ENCODE results near the gene OCA2. TPM values are rescaled to one million over a fixed set of nuclear protein-coding genes. Genes with fewer than 3 reads are reported as not detected.

Gene OCA2
- polyA plus RNA-seq, 1 donor from 2014 or later: 0.97 TPM

DNA sequence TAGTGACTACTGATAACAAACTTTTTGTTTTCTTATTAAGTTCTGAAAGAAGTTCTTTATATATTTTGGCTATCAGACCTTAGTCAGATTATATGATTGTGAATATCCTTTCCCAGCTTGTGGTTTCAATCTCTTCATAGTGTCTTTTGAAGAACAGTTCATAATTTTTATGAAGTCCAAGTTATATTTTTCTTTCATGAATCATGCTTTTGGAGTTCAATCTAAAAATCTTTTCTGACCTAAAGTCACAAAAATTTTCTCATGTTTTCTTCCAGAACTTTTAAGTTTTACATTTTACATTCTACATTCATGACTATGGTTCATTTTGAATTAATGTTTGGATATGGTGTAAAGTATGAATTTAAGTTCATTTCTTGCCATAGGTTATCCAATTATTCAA, 34.2 kb upstream of the OCA2 start:
- H3F3A ChIP-seq (ENCODE audit: insufficient read depth, low read length, poor library complexity, severe bottlenecking): no peaks in the 10 kb centered on the region
- H3K27me3 ChIP-seq (ENCODE audit: insufficient read depth, low read depth, low read length): no peaks in the 10 kb centered on the region
- no peak overlapping the region for H3K9ac ChIP-seq (ENCODE audit: low read length)
- no peak for TF ChIP-seq EZH2 (IDR thresholded peaks at IDR 0.05; ENCODE audit: borderline replicate concordance, insufficient read depth, low read length, poor library complexity, severe bottlenecking)
- TF ChIP-seq RAD21 (conservative IDR thresholded peaks at IDR 0.05): no peak
- TF ChIP-seq CTCF (IDR thresholded peaks at IDR 0.05; ENCODE audit: poor library complexity, severe bottlenecking): no peak
- TF ChIP-seq, protein P1, sequence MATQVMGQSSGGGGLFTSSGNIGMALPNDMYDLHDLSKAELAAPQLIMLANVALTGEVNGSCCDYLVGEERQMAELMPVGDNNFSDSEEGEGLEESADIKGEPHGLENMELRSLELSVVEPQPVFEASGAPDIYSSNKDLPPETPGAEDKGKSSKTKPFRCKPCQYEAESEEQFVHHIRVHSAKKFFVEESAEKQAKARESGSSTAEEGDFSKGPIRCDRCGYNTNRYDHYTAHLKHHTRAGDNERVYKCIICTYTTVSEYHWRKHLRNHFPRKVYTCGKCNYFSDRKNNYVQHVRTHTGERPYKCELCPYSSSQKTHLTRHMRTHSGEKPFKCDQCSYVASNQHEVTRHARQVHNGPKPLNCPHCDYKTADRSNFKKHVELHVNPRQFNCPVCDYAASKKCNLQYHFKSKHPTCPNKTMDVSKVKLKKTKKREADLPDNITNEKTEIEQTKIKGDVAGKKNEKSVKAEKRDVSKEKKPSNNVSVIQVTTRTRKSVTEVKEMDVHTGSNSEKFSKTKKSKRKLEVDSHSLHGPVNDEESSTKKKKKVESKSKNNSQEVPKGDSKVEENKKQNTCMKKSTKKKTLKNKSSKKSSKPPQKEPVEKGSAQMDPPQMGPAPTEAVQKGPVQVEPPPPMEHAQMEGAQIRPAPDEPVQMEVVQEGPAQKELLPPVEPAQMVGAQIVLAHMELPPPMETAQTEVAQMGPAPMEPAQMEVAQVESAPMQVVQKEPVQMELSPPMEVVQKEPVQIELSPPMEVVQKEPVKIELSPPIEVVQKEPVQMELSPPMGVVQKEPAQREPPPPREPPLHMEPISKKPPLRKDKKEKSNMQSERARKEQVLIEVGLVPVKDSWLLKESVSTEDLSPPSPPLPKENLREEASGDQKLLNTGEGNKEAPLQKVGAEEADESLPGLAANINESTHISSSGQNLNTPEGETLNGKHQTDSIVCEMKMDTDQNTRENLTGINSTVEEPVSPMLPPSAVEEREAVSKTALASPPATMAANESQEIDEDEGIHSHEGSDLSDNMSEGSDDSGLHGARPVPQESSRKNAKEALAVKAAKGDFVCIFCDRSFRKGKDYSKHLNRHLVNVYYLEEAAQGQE (IDR thresholded peaks at IDR 0.05; ENCODE audit: borderline replicate concordance): no peak
- TF ChIP-seq SMC3 (conservative IDR thresholded peaks at IDR 0.05; ENCODE audit: poor library complexity): no peak
- TF ChIP-seq EP300 (conservative IDR thresholded peaks at IDR 0.05; ENCODE audit: poor library complexity, severe bottlenecking): no peak
- TF ChIP-seq POLR2AphosphoS5 (IDR thresholded peaks at IDR 0.05): no peak
- no peak for TF ChIP-seq MXI1 (conservative IDR thresholded peaks at IDR 0.05; ENCODE audit: poor library complexity, severe bottlenecking)
- no peak for TF ChIP-seq TAF1 (IDR thresholded peaks at IDR 0.05; ENCODE audit: low read depth)
- H4K20me1 ChIP-seq (ENCODE audit: insufficient read depth): no peaks in the 10 kb centered on the region
- H2AFZ ChIP-seq (ENCODE audit: low read depth, low read length): no peak overlapping the region
- no peaks in the 10 kb centered on the region for H3K36me3 ChIP-seq (ENCODE audit: insufficient read depth, low read length)
- H3K27ac ChIP-seq (ENCODE audit: low read length): no peak overlapping the region
- no peaks in the 10 kb centered on the region for H3K9me3 ChIP-seq (ENCODE audit: low read length)
- no peak overlapping the region for H3K4me2 ChIP-seq (ENCODE audit: low read length)
- no peak overlapping the region for H3K4me3 ChIP-seq (ENCODE audit: low read length)
- H3K9me2 ChIP-seq (ENCODE audit: insufficient read depth, low read length): no peaks in the 10 kb centered on the region
- H3K79me2 ChIP-seq (replicated peaks; ENCODE audit: insufficient read depth, low read length): no peaks in the 10 kb centered on the region

DNA sequence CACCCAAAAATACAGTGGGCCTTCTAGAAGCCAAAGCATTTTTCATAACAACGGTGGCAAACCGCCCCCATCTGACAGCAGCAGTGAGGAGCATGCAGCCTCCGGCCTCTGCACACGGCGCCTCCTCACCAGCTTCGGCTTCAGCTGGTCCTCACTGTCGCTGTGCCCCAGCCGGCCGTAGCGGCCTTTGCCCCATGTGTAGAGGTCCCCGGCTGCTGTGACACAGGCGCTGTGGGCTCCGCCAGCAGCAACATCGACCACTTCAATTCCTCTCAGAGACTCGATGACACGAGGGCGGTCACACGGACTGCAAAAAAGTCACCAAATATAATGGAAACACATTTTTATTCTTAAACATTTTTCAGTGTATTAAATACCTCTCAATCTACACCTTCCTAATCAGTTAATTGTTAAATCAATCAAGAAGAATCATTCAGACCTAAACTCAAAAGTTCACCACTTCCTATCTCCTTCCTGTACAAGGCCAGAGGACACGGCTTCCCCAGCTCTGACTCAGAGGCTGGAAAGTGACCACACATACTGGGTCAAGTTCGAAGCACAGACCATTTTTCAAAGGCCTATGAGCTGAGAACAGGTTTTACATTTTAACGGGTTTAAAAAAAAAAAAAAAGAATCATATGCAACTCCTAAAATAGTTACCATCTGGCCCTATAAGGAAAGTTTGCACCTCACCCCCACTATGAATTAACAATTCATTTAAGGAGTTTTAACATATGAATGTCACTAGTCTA, 33.6 kb upstream of the OCA2 start:
- H2AFZ ChIP-seq (ENCODE audit: low read depth, low read length): no peak overlapping the region
- TF ChIP-seq EP300 (conservative IDR thresholded peaks at IDR 0.05; ENCODE audit: poor library complexity, severe bottlenecking): no peak
- no peak for TF ChIP-seq CTCF (IDR thresholded peaks at IDR 0.05; ENCODE audit: poor library complexity, severe bottlenecking)
- no peak for TF ChIP-seq MXI1 (conservative IDR thresholded peaks at IDR 0.05; ENCODE audit: poor library complexity, severe bottlenecking)
- no peak for TF ChIP-seq SMC3 (conservative IDR thresholded peaks at IDR 0.05; ENCODE audit: poor library complexity)
- TF ChIP-seq TAF1 (IDR thresholded peaks at IDR 0.05; ENCODE audit: low read depth): no peak
- no peak for TF ChIP-seq POLR2AphosphoS5 (IDR thresholded peaks at IDR 0.05)
- TF ChIP-seq RAD21 (conservative IDR thresholded peaks at IDR 0.05): no peak
- TF ChIP-seq, protein P1 (IDR thresholded peaks at IDR 0.05; ENCODE audit: borderline replicate concordance): no peak
- TF ChIP-seq EZH2 (IDR thresholded peaks at IDR 0.05; ENCODE audit: borderline replicate concordance, insufficient read depth, low read length, poor library complexity, severe bottlenecking): no peak
- H3K36me3 ChIP-seq (ENCODE audit: insufficient read depth, low read length): no peaks in the 10 kb centered on the region
- no peaks in the 10 kb centered on the region for H3K9me2 ChIP-seq (ENCODE audit: insufficient read depth, low read length)
- H3F3A ChIP-seq (ENCODE audit: insufficient read depth, low read length, poor library complexity, severe bottlenecking): no peaks in the 10 kb centered on the region
- H3K9me3 ChIP-seq (ENCODE audit: low read length): no peaks in the 10 kb centered on the region
- no peaks in the 10 kb centered on the region for H3K79me2 ChIP-seq (replicated peaks; ENCODE audit: insufficient read depth, low read length)
- H3K27me3 ChIP-seq (ENCODE audit: insufficient read depth, low read depth, low read length): no peaks in the 10 kb centered on the region
- no peak overlapping the region for H3K9ac ChIP-seq (ENCODE audit: low read length)
- H3K27ac ChIP-seq (ENCODE audit: low read length): no peak overlapping the region
- H3K4me2 ChIP-seq (ENCODE audit: low read length): no peak overlapping the region
- H3K4me3 ChIP-seq (ENCODE audit: low read length): no peak overlapping the region
- no peaks in the 10 kb centered on the region for H4K20me1 ChIP-seq (ENCODE audit: insufficient read depth)

Measured in neural cell (in vitro differentiated cells).